Measurements from ENCODE around the gene PALM.

PALM gene

GRCh38 chr19:788686-788982 is 79.9 kb downstream of the PALM start:
- no peak for DNase-seq

GRCh38 chr19:788983-789700 is 80.4 kb downstream of the PALM start:
- peak; percentile 61 for DNase-seq

GRCh38 chr19:789701-790060 is 80.9 kb downstream of the PALM start:
- DNase-seq: no peak

GRCh38 chr19:791007-791566 is 82.4 kb downstream of the PALM start:
- DNase-seq: peak; percentile 44

- peak; percentile 81 for DNase-seq
These were observed 83.0 kb downstream of the PALM start for GRCh38 chr19:791567-792305.

GRCh38 chr19:792306-792885 is 83.7 kb downstream of the PALM start:
- DNase-seq: peak; percentile 57

GRCh38 chr19:793806-794205 is 85.1 kb downstream of the PALM start:
- DNase-seq: no peak

- DNase-seq: no peak
These were observed 86.4 kb downstream of the PALM start for GRCh38 chr19:795073-795611.

GRCh38 chr19:795691-796581 is 87.2 kb downstream of the PALM start:
- DNase-seq: no peak

- peak; percentile 100 for DNase-seq
These were observed 88.2 kb downstream of the PALM start, which contains the start of gene PTBP1 for GRCh38 chr19:796692-797527. Gene PTBP1, plus strand, starts transcription at chr19:797452. Its CDS starts 46 bp downstream, at chr19:797498.

Data from hematopoietic multipotent progenitor cell treated with erythropoietin and hydrocortisone succinate and interleukin-3 and kit ligand, for 8 days (in vitro differentiated cells).